Dendritic cell treated with granulocyte-macrophage colony-stimulating factor and Interleukin-4, amounts not matched to agents 40 ng/mL and 50 ng/mL, for 4 days (primary cell): Measurements from ENCODE around the gene MSL1.

Experiments used
- H3K27ac Mint-ChIP-seq: one replicate; pipeline ENCODE4 v1.8.0; 2022; ENCODE audit warnings: mild to moderate bottlenecking, mixed read lengths
- H3K27me3 Mint-ChIP-seq: one replicate; pipeline ENCODE4 v1.8.0; 2022; ENCODE audit warnings: mild to moderate bottlenecking, mixed read lengths
- H3K36me3 Mint-ChIP-seq: one replicate; pipeline ENCODE4 v1.8.0; 2022; ENCODE audit warnings: low read depth, mixed read lengths
- H3K4me1 Mint-ChIP-seq: one replicate; pipeline ENCODE4 v1.8.0; 2022; ENCODE audit warnings: low read depth, mixed read lengths
- H3K4me3 Mint-ChIP-seq: one replicate; pipeline ENCODE4 v1.8.0; 2022; ENCODE audit warnings: mild to moderate bottlenecking, moderate library complexity, mixed read lengths
- H3K9me3 Mint-ChIP-seq: one replicate; pipeline ENCODE4 v1.8.0; 2022; ENCODE audit warnings: mixed read lengths
- intact Hi-C: fragments of 100-400 bp; cut with micrococcal nuclease; formaldehyde crosslinking; loops from one replicate; pipeline ENCODE4 v1.15.0; 2022

Gene MSL1

GRCh38 chr17:40087049-40087794 is 34.5 kb upstream of the MSL1 start:
- peaks cover 63% of the 10 kb centered on the region for H3K36me3 Mint-ChIP-seq
- H3K4me3 Mint-ChIP-seq, result no peak overlapping the region
- H3K9me3 Mint-ChIP-seq, result no peaks in the 10 kb centered on the region
- no peaks in the 10 kb centered on the region for H3K4me1 Mint-ChIP-seq
- intact Hi-C loops, result loop anchor here (10.0 kb wide), 1 partner anchor 52 kb away; no protein-coding TSS in a partner anchor
- H3K27me3 Mint-ChIP-seq, result no peaks in the 10 kb centered on the region
- no peak overlapping the region for H3K27ac Mint-ChIP-seq

GRCh38 chr17:40087903-40088718 is 33.7 kb upstream of the MSL1 start:
- H3K27me3 Mint-ChIP-seq, result no peaks in the 10 kb centered on the region
- H3K36me3 Mint-ChIP-seq, result peaks cover 69% of the 10 kb centered on the region
- H3K4me3 Mint-ChIP-seq, result no peak overlapping the region
- intact Hi-C loops, result loop anchor here (10.0 kb wide), 1 partner anchor 53 kb away; no protein-coding TSS in a partner anchor
- H3K27ac Mint-ChIP-seq, result no peak overlapping the region
- H3K4me1 Mint-ChIP-seq, result no peaks in the 10 kb centered on the region
- no peaks in the 10 kb centered on the region for H3K9me3 Mint-ChIP-seq

GRCh38 chr17:40089077-40089895 is 32.5 kb upstream of the MSL1 start:
- intact Hi-C loops, result loop anchor here (10.0 kb wide), 1 partner anchor 54 kb away; no protein-coding TSS in a partner anchor
- peaks cover 3% of the 10 kb centered on the region for H3K27me3 Mint-ChIP-seq
- H3K4me1 Mint-ChIP-seq, result peaks cover 10% of the 10 kb centered on the region
- peak overlapping the region; percentile 10 for H3K27ac Mint-ChIP-seq
- H3K9me3 Mint-ChIP-seq, result no peaks in the 10 kb centered on the region
- H3K36me3 Mint-ChIP-seq, result peaks cover 75% of the 10 kb centered on the region
- H3K4me3 Mint-ChIP-seq, result no peak overlapping the region

GRCh38 chr17:40090237-40091119 is 31.3 kb upstream of the MSL1 start:
- Mint-ChIP-seq H3K27me3 (peaks cover 8% of the 10 kb centered on the region), H3K4me3 (no peak overlapping the region), H3K9me3 (no peaks in the 10 kb centered on the region), H3K4me1 (peaks cover 18% of the 10 kb centered on the region), H3K27ac (peak overlapping the region; percentile 10), H3K36me3 (peaks cover 79% of the 10 kb centered on the region)
- intact Hi-C loops, result no loop called here

GRCh38 chr17:40091691-40092397 is 29.9 kb upstream of the MSL1 start:
- Mint-ChIP-seq H3K4me1 (peaks cover 32% of the 10 kb centered on the region), H3K27ac (no peak overlapping the region), H3K9me3 (no peaks in the 10 kb centered on the region), H3K36me3 (peaks cover 86% of the 10 kb centered on the region), H3K4me3 (no peak overlapping the region), H3K27me3 (peaks cover 13% of the 10 kb centered on the region)
- intact Hi-C loops, result no loop called here

GRCh38 chr17:40092581-40092980 is 29.2 kb upstream of the MSL1 start:
- Mint-ChIP-seq H3K4me1 (peaks cover 39% of the 10 kb centered on the region), H3K36me3 (peaks cover 86% of the 10 kb centered on the region), H3K27ac (no peak overlapping the region), H3K4me3 (no peak overlapping the region), H3K9me3 (no peaks in the 10 kb centered on the region), H3K27me3 (peaks cover 16% of the 10 kb centered on the region)
- intact Hi-C loops, result no loop called here

GRCh38 chr17:40093005-40093579 is 28.7 kb upstream of the MSL1 start:
- Mint-ChIP-seq H3K27ac (no peak overlapping the region), H3K27me3 (peaks cover 16% of the 10 kb centered on the region), H3K9me3 (no peaks in the 10 kb centered on the region), H3K4me3 (no peak overlapping the region), H3K4me1 (peaks cover 44% of the 10 kb centered on the region), H3K36me3 (peaks cover 82% of the 10 kb centered on the region)
- intact Hi-C loops, result no loop called here

GRCh38 chr17:40093580-40094201 is 28.1 kb upstream of the MSL1 start:
- Mint-ChIP-seq H3K27me3 (peaks cover 16% of the 10 kb centered on the region), H3K4me1 (peaks cover 50% of the 10 kb centered on the region), H3K4me3 (no peak overlapping the region), H3K9me3 (no peaks in the 10 kb centered on the region), H3K36me3 (peaks cover 76% of the 10 kb centered on the region), H3K27ac (no peak overlapping the region)
- intact Hi-C loops, result no loop called here

- Mint-ChIP-seq H3K36me3 (peaks cover 64% of the 10 kb centered on the region), H3K9me3 (no peaks in the 10 kb centered on the region), H3K4me3 (no peak overlapping the region), H3K27me3 (peaks cover 16% of the 10 kb centered on the region), H3K4me1 (peaks cover 62% of the 10 kb centered on the region), H3K27ac (no peak overlapping the region)
- intact Hi-C loops, result no loop called here
These were observed 26.9 kb upstream of the MSL1 start for GRCh38 chr17:40094874-40095273.

- Mint-ChIP-seq H3K27ac (peak overlapping the region; percentile 92), H3K36me3 (peaks cover 63% of the 10 kb centered on the region), H3K4me3 (no peak overlapping the region), H3K27me3 (peaks cover 16% of the 10 kb centered on the region), H3K9me3 (no peaks in the 10 kb centered on the region), H3K4me1 (peaks cover 68% of the 10 kb centered on the region)
- intact Hi-C loops, result no loop called here
These were observed 26.3 kb upstream of the MSL1 start for GRCh38 chr17:40095351-40095943.

GRCh38 chr17:40095944-40096791 is 25.6 kb upstream of the MSL1 start:
- Mint-ChIP-seq H3K4me3 (peak overlapping the region; percentile 11), H3K27me3 (peaks cover 16% of the 10 kb centered on the region), H3K27ac (peak overlapping the region; percentile 92), H3K4me1 (peaks cover 75% of the 10 kb centered on the region), H3K36me3 (peaks cover 60% of the 10 kb centered on the region), H3K9me3 (no peaks in the 10 kb centered on the region)
- intact Hi-C loops, result loop anchor here (2.0 kb wide), 1 partner anchor 15 kb away; no protein-coding TSS in a partner anchor
